Astrocyte of the cerebellum (primary cell): Measurements from ENCODE around the gene NXPH4.

ENCODE experiments used
- DNase-seq: peaks from one replicate; pipeline ENCODE4 v3.0.0-alpha.2; 2011; ENCODE audit warnings: low read depth
- H3K4me3 ChIP-seq: 2 replicates; pipeline ENCODE4 v1.5.1; 2011; ENCODE audit warnings: mild to moderate bottlenecking, low read depth, low read length, moderate library complexity
- CTCF ChIP-seq: IDR thresholded peaks from 2 replicates; pipeline ENCODE4 v1.5.1; 2012; ENCODE audit warnings: low read length, low read depth, moderate library complexity, mild to moderate bottlenecking; ENCODE audit errors: missing control alignments
- in situ Hi-C: cut with HindIII; loops from 2 replicates; pipeline ENCODE4 v1.10.0; 2017; ENCODE audit warnings: low sequenced_read_pairs

The NXPH4 gene

DNA sequence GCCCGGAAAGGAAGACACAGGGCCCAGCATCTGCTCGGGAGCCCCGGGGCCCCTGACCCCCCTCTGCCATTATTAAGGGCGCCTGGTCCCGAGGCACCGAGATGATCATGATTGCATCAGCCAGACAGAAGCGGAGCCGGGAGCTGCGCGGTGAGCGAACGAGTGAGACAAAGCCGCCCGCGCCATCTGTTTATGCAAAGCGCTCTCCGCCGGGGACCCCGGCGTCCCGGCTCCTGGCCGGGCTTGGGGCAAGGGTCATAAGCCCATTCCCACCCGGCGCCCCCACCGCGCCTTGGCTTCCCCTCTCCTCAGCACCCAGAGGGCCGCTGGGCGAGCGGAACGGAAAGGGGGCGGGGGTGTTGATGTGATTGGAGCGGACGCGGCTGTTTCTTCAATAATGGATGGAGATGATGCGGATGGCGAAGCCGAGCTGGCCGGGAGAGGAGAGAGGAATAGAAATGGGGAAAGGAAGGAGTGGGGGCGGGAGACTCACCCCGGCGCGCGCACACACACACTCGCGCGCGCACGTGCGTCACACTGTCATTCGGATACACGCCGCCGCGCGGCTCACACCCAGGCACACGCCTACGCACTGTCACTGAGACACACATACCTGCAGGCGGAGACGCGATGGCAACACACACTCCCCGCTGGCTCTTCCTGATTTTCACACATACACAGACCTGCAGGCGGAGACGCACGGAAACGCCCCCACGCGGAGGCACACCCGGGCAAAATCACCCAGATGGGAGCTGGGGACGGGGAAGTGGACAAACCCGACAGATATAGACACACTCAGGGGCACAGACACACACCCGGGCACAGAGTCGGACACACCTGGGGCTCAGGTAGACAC is 23.7 kb downstream of the NXPH4 start:
- H3K4me3 ChIP-seq, result peak overlapping the region; percentile 49
- DNase-seq, result no peak
- in situ Hi-C loops, result no loop called here
- TF ChIP-seq CTCF, result no peak

DNA sequence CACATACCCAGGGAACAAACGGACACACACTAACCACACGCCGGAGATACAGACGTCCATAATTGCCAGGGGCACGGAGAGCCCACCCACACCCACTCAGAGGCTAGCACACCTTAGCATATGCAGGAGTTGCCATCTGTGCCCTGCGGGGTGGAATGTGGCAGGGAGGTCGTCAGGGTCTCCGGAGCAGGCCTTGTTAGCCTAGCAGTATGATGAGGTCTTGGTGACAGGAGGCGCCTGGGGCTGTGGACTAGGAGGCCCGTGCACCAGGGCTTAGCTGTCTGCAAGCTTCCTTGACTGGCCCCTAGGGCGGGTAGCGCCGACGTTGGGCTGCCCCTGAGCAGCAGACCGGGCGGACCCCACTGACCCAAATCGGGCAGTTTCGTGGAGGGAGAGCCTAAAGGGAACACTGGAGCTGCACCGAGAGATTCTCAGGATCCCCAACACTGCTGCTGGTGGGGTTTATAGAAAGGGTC is 24.4 kb downstream of the NXPH4 start:
- H3K4me3 ChIP-seq, result peak overlapping the region; percentile 49
- TF ChIP-seq CTCF, result no peak
- no peak for DNase-seq
- in situ Hi-C loops, result no loop called here

DNA sequence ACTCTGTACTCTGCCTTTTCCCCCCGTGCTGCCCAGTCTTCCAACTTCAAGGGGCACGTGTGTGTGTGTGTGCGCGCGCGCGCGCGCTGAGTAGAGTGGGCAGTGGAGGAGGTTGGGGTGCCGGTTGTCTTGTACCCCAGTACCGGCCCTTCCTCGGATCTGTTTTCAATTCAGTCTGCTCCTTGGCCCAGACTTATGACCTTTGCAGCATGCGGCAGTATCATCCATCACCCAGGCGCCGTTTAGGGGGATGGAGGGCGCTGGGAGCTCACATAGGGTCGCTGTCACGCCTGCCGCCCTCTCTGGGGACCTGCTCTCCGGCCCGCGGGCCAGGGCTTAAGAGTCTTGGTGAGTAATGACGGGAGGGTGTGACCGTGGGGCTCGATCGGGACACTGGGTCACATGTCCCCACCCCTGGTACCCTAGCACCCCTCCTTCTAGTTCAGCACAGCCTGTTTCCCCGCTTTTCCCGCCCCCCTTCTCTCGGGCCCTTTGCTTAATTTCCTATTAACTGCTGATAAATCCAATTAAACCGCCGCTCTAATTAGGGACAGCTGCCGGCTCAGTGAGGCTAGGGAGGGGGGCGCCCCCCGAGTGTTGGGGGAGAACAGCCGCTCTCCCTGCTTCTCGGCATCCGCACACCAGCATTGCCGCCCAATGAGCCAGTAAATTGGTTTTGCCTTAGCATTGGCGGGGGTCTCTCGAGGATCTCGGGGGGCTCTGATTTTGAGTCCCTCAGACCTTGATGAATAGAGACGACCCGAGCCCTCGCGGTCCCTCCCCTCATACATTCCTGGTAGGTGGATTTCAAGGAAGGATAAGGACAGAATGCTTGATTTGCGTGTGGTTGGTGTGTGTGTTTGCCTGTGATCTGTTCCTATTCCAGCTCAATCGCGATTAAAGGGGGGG is 25.1 kb downstream of the NXPH4 start:
- DNase-seq, result no peak
- in situ Hi-C loops, result no loop called here
- no peak overlapping the region for H3K4me3 ChIP-seq
- TF ChIP-seq CTCF, result no peak

DNA sequence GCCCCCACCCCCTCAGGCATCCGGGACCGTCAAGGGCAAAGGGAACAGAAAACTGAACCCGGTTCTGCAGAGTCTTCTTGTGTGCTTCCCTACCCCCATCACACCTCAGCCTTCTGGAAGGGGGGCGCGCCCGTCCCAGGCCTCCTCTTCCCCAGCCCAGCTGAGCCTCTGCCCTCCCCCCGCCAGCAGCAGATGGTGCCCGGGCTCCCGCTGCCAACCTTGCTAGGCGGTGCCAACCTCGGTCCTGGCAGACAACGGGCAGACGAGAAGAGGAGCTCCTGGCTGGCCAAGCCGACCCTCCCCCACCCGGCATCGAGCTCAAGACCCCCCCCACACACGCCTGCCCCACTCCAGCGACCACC is 25.7 kb downstream of the NXPH4 start:
- no peak for TF ChIP-seq CTCF
- DNase-seq, result no peak
- in situ Hi-C loops, result no loop called here
- no peak overlapping the region for H3K4me3 ChIP-seq

DNA sequence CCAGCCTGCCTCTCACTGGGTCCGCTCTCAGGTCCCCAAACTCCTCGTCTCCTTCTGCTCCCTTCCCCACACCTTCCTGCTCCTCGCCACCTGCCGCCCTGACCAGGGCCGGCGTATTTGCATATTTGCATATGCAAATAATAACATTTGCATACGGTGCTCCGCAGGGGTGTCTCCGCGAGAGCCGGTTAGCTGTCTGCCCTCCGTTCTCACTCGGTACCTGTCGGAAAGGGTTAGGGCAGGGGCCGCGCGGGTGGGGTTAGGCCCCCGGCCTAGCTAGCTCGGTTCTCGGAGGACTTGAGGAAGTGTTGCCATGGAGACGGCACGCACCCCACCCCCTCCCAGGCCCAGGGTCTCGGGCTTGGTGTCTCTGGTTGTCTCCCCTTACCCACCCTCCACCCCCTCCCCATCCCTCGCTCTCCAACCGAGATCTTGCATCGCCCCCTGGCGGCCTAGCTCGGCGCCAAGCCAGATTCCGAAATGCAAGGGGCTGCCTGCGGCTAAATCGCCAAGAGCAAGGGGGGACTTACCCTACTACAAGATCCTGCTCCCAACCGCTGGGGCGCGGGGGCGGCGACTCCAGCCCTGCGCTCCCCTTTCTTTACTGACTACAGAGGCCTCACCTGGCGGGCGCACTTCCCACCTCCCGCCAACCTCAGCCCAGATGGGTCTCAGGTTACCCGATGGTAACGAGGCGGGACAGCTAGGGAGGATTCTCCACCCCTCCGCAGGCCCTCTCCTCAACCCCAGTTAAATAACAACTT is 26.3 kb downstream of the NXPH4 start:
- peak; percentile 63 for TF ChIP-seq CTCF
- H3K4me3 ChIP-seq, result peak overlapping the region; percentile 30
- in situ Hi-C loops, result no loop called here
- DNase-seq, result no peak
